BJ (cell line): ENCODE results near the gene CEP192. TPM values are rescaled to one million over a fixed set of nuclear protein-coding genes. Genes with fewer than 3 reads are reported as not detected.

Experiments
- CTCF ChIA-PET: fragments of 350-600 bp; formaldehyde crosslinking; extraction: SDS; loops from one replicate; lab custom pipeline; 2021; ENCODE audit warnings: antibody characterized with exemption, inconsistent platforms; lab: Yijun Ruan, JAX
- POLR2A ChIA-PET: fragments of 300-600 bp; sonication (Branson Sonifier 250); formaldehyde crosslinking; extraction: SDS; loops from one replicate; lab custom pipeline; 2021; ENCODE audit warnings: antibody characterized with exemption; lab: Charles Lee
- DNase-seq: peaks from one replicate; pipeline ENCODE4 v3.0.0-alpha.2; 2011; ENCODE audit warnings: low read depth
- H3K27me3 ChIP-seq: 2 replicates; pipeline ENCODE4 v1.6.0; 2011; ENCODE audit warnings: low read length; ENCODE audit not compliant: control insufficient read depth, insufficient read depth
- H3K36me3 ChIP-seq: 2 replicates; pipeline ENCODE4 v1.5.1; 2011; ENCODE audit warnings: low read length; ENCODE audit not compliant: control insufficient read depth, insufficient read depth
- H3K4me3 ChIP-seq: 2 replicates; pipeline ENCODE4 v1.5.1; 2011; ENCODE audit warnings: low read depth, mild to moderate bottlenecking, control low read depth, low read length
- polyA plus RNA-seq: library from polyadenylated mRNA; depleted of rRNA; stranded (reverse); fragments of >200 nt; gene quantifications from 2 replicates; pipeline ENCODE4 v1.2.3, GENCODE V29; 2011
- TF ChIP-seq, protein P1 (sequence below): IDR thresholded peaks from 2 replicates; pipeline ENCODE4 v1.5.1; 2011; ENCODE audit warnings: low read depth, mild to moderate bottlenecking, control low read depth, inconsistent platforms, low read length, moderate library complexity; ENCODE audit not compliant: insufficient read depth

CEP192 gene
- polyA plus RNA-seq, 1 experiment = 13.3 TPM

DNA sequence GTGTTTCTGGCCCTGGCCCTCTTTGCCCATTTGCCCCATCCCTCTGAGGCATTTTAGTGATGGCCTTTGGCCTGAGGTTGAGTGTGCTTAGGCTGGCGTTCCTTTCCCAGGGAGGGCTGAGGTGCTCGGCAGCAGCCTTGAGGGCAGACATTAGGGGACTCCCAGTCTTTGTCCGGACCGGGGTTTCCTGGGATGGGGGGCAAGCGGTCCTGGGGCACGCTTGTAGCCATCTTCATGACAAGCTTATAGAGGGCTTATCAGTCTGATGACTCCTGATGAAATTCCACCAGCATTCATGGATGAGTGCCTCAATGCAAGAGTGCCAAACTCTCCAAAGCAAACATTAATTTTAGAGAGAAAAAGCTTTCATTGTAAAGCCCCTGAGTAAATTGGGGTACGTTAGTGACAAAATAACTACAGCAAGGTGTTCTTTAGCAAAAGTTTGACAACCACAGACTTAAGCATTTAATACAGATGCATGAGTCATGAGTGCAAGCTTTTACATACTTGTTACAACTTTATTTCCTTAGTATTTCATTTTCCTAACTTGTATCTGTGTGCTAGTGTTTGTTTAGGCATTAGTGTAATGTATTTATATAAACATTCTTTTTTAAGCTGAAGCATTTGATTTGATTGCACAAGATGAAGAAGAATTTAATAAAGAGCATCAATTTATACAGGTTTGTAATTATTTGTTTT lies 45.6 kb downstream of the CEP192 start:
- TF ChIP-seq, protein P1, sequence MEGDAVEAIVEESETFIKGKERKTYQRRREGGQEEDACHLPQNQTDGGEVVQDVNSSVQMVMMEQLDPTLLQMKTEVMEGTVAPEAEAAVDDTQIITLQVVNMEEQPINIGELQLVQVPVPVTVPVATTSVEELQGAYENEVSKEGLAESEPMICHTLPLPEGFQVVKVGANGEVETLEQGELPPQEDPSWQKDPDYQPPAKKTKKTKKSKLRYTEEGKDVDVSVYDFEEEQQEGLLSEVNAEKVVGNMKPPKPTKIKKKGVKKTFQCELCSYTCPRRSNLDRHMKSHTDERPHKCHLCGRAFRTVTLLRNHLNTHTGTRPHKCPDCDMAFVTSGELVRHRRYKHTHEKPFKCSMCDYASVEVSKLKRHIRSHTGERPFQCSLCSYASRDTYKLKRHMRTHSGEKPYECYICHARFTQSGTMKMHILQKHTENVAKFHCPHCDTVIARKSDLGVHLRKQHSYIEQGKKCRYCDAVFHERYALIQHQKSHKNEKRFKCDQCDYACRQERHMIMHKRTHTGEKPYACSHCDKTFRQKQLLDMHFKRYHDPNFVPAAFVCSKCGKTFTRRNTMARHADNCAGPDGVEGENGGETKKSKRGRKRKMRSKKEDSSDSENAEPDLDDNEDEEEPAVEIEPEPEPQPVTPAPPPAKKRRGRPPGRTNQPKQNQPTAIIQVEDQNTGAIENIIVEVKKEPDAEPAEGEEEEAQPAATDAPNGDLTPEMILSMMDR = no peak
- ChIA-PET POLR2A (no interaction called here), CTCF (interaction anchor here (0.5 kb wide), 1 partner anchor 75 kb away, joined by 4 read pairs; no protein-coding TSS in a partner anchor)
- H3K36me3 ChIP-seq = no peaks in the 10 kb centered on the region
- no peaks in the 10 kb centered on the region for H3K27me3 ChIP-seq
- no peak for DNase-seq
- H3K4me3 ChIP-seq = no peak overlapping the region

DNA sequence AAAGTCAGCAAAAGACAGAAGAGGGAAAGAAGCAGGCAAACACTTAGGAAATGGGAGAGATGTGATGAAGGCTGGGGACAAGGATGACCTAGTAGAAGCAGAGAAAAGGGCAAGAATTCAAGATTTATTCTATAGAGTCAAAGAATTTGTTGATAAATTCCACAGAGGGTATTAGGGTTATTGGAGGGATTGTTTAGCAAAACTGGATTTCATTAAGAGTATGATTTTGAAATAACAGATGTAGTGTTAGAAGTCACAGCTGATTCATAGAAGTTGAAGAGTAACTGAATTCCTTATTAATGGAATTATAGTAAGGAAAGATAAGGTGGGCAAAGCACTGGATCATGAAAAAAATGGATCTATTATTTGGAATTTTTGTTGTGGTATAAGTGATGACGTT lies 48.6 kb downstream of the CEP192 start:
- no peak overlapping the region for H3K4me3 ChIP-seq
- TF ChIP-seq, protein P1 = no peak
- ChIA-PET CTCF (no interaction called here), POLR2A (no interaction called here)
- peaks cover 2% of the 10 kb centered on the region; the same call in 1 of the 2 replicates for H3K36me3 ChIP-seq
- no peak for DNase-seq
- H3K27me3 ChIP-seq = no peaks in the 10 kb centered on the region

DNA sequence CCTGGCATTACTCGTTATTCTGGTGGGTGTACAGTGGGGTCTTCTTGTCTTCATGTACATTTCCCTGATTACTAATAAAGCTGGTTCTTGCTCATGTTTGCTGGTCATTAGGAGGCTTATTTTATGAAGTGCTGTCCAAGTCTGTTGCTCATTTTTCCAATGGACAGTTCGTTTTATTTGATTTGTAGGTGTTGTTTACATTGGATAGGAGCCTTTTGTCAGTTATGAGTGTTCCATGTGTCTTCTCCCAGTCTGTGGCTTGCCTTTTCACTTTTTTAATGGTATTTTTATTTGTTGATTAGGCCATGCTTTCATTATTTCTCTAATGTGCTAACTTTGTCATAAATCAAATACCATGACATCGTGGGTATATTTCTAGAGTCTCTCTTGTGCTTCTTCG lies 51.9 kb downstream of the CEP192 start:
- TF ChIP-seq, protein P1 = no peak
- ChIA-PET CTCF (no interaction called here), POLR2A (no interaction called here)
- Histone ChIP-seq H3K4me3 (no peak overlapping the region), H3K27me3 (no peaks in the 10 kb centered on the region), H3K36me3 (peaks cover 2% of the 10 kb centered on the region; the same call in 1 of the 2 replicates)
- DNase-seq = no peak

DNA sequence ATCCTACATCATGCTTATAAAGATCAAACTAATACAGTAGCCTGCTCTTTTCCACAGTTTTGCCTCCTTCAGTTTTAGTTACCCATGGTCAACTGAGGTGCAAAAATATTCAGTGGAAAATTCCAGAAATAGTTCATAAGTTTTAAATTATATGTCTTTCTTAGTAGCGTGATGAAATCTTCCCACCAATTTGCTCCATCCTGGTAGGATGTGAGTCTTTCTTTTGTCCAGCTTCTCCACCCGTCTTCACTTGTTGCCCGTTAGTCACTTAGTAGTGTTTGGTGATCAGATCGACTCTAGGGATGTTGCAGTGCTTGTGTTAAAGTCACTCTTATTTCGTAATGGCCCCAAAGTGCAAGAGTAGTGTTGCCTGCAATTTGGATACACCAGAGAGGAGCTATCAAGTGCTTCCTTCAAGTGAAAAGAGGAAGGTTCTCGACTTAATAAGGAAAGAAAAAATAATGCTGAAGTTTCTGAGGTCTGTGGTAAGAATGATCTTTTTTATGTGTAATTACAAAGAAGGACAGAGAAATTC lies 57.0 kb downstream of the CEP192 start:
- TF ChIP-seq, protein P1 = no peak
- no peaks in the 10 kb centered on the region for H3K27me3 ChIP-seq
- ChIA-PET CTCF (interaction anchor here (0.6 kb wide), 1 partner anchor 582 kb away, joined by 3 read pairs; no protein-coding TSS in a partner anchor), POLR2A (no interaction called here)
- H3K4me3 ChIP-seq = no peak overlapping the region
- no peak for DNase-seq
- peaks cover under 1% of the 10 kb centered on the region; the same call in 1 of the 2 replicates for H3K36me3 ChIP-seq

DNA sequence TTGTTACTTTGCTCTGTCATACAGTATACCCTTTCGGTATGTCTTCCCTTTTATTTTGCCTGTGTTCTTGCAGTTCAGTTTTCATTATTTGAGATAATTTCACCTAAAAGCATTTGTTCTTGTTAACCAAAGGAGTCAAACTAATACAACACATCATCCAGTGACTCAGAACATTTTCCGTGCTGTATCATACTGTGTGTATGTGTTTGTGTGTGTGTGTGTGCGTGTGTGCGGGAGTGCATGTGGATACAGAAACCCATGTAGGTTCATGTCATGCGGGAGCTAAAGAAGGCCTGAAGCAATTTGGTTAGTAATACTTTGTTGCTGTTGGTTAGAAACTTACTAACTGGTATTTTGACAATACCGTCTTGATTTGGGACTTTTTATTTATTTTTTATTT lies 60.0 kb downstream of the CEP192 start:
- CTCF ChIA-PET = interaction anchor here (3.5 kb wide), 1 partner anchor 11 kb away, joined by 10 read pairs; no protein-coding TSS in a partner anchor
- TF ChIP-seq, protein P1 = no peak
- POLR2A ChIA-PET = no interaction called here
- peaks cover 10% of the 10 kb centered on the region for H3K36me3 ChIP-seq
- H3K27me3 ChIP-seq = no peaks in the 10 kb centered on the region
- no peak overlapping the region for H3K4me3 ChIP-seq
- DNase-seq = no peak
